ENCODE results near the gene LKAAEAR1. TPM values are rescaled to one million over a fixed set of nuclear protein-coding genes. Genes with fewer than 3 reads are reported as not detected.

LKAAEAR1 gene
- total RNA-seq, 2 experiments from 2014 or later: not detected

GRCh38 chr20:64116016-64116415, 31.8 kb upstream of the LKAAEAR1 start:
- Mint-ChIP-seq H3K4me3 (no peak overlapping the region), H3K9me3 (ENCODE audit: low read depth) (no peaks in the 10 kb centered on the region), H3K36me3 (no peaks in the 10 kb centered on the region), H3K27ac (no peak overlapping the region), H3K27me3 (peaks cover under 1% of the 10 kb centered on the region), H3K4me1 (peaks cover 10% of the 10 kb centered on the region)
- CTCF ChIA-PET: interaction anchor here (0.8 to 1.5 kb wide), 3 partner anchors 33 to 77 kb away, joined by 3 to 6 read pairs (median 3); no protein-coding TSS in a partner anchor
- ATAC-seq (no peak), DNase-seq (peak; percentile 32)

GRCh38 chr20:64115171-64115911, 31.1 kb upstream of the LKAAEAR1 start:
- Mint-ChIP-seq H3K4me1 (peaks cover 7% of the 10 kb centered on the region), H3K9me3 (ENCODE audit: low read depth) (no peaks in the 10 kb centered on the region), H3K27ac (no peak overlapping the region), H3K4me3 (no peak overlapping the region), H3K27me3 (no peaks in the 10 kb centered on the region), H3K36me3 (no peaks in the 10 kb centered on the region)
- DNase-seq (peak; percentile 38), ATAC-seq (no peak)
- CTCF ChIA-PET: interaction anchor here (0.8 to 1.5 kb wide), 3 partner anchors 32 to 76 kb away, joined by 3 to 6 read pairs (median 3); no protein-coding TSS in a partner anchor

- H3K4me3 Mint-ChIP-seq: no peak overlapping the region
- CTCF ChIA-PET: interaction anchor here (1.5 kb wide), 1 partner anchor 31 kb away, joined by 6 read pairs; no protein-coding TSS in a partner anchor
- ATAC-seq: no peak
These were observed 30.3 kb upstream of the LKAAEAR1 start for GRCh38 chr20:64114356-64114971.

GRCh38 chr20:64113796-64114355, 29.7 kb upstream of the LKAAEAR1 start:
- H3K4me3 Mint-ChIP-seq: no peak overlapping the region
- no peaks in the 10 kb centered on the region for H3K4me1 Mint-ChIP-seq

More at GRCh38 chr20:64114356-64114971, 30.3 kb upstream of the LKAAEAR1 start:
- Mint-ChIP-seq H3K27me3 (no peaks in the 10 kb centered on the region), H3K36me3 (no peaks in the 10 kb centered on the region), H3K27ac (no peak overlapping the region), H3K9me3 (ENCODE audit: low read depth) (no peaks in the 10 kb centered on the region), H3K4me1 (no peaks in the 10 kb centered on the region)
- peak; percentile 35 for DNase-seq

DNA sequence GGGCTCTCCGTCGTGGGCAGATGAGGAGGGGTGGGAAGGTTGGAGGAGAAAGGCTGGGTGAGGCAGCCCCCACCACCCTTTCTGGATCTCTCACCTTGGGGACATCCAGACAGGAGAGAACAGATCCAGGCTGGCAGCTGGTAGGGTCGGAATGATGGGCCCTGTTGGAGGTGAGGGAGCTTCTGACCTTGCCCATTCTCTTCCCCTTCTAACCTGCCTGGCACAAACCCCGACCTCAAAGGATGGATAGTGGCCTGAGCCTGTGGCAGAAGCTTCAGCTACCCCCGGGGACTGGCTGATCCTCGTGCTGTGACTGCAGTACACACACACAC, 29.2 kb upstream of the LKAAEAR1 start:
- CTCF ChIA-PET: no interaction called here
- Mint-ChIP-seq H3K27me3 (no peaks in the 10 kb centered on the region), H3K27ac (no peak overlapping the region), H3K9me3 (ENCODE audit: low read depth) (no peaks in the 10 kb centered on the region), H3K4me3 (no peak overlapping the region), H3K4me1 (no peaks in the 10 kb centered on the region), H3K36me3 (no peaks in the 10 kb centered on the region)
- ATAC-seq (no peak), DNase-seq (no peak)

More at GRCh38 chr20:64113796-64114355, 29.7 kb upstream of the LKAAEAR1 start:
- peak; percentile 37 for DNase-seq
- no peaks in the 10 kb centered on the region for H3K36me3 Mint-ChIP-seq
- CTCF ChIA-PET: no interaction called here
- ATAC-seq: no peak
- H3K27ac Mint-ChIP-seq: no peak overlapping the region
- H3K9me3 Mint-ChIP-seq (ENCODE audit: low read depth): no peaks in the 10 kb centered on the region
- H3K27me3 Mint-ChIP-seq: no peaks in the 10 kb centered on the region

- H3K4me3 Mint-ChIP-seq: no peak overlapping the region
- CTCF ChIA-PET: interaction anchor here (2.0 to 2.4 kb wide), 2 partner anchors 8 to 10 kb away, joined by 7 to 10 read pairs; no protein-coding TSS in a partner anchor
- no peaks in the 10 kb centered on the region for H3K36me3 Mint-ChIP-seq
- H3K4me1 Mint-ChIP-seq: no peaks in the 10 kb centered on the region
- H3K27ac Mint-ChIP-seq: no peak overlapping the region
- DNase-seq (peak; percentile 39), ATAC-seq (no peak)
- H3K9me3 Mint-ChIP-seq (ENCODE audit: low read depth): no peaks in the 10 kb centered on the region
- H3K27me3 Mint-ChIP-seq: no peaks in the 10 kb centered on the region
These were observed 28.7 kb upstream of the LKAAEAR1 start for GRCh38 chr20:64112691-64113443.

DNA sequence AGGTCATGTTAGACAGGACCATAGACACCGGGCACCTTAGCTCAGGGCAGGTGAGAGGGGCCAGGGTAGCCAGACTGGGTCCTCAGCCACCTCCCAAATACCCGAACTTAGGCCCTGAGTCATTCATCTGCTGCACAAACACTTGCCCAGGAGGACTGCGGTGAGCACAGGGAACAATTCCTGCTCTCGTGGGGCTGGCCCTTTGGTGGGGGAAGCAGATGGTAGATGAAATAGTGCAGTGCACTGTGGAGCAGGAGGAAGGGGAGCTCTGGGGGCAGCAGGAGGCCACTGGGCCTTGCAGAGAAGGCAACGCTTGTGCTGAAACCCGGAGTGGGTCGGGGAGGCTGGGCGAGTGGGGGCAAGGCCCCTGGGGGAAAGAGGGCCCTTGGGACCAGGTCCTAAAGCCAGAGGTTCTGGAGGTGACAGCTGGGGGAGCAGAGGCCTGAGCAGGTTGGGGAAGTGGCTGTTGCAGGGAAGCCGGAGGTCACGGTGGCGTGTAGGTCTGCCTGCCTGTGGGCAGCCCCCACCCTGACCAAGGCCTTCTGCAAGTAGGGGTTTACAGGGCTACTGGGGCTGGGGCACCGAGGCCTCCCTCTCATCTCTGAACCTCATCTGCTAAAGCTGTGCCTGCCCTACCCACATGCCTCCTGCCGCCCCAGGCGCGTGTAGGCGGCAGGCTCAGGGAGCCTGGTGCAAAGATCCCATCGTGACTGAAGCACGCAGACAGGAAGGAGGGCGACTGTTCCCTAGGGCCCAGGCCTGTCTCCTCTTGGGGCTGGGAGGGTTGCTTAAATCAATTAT, 27.8 kb upstream of the LKAAEAR1 start:
- CTCF ChIA-PET: interaction anchor here (0.8 to 2.4 kb wide), 3 partner anchors 9 to 42 kb away, joined by 3 to 10 read pairs (median 7); no protein-coding TSS in a partner anchor

GRCh38 chr20:64110411-64111068, 26.3 kb upstream of the LKAAEAR1 start:
- Mint-ChIP-seq H3K9me3 (ENCODE audit: low read depth) (no peaks in the 10 kb centered on the region), H3K36me3 (no peaks in the 10 kb centered on the region), H3K27ac (no peak overlapping the region), H3K4me1 (peaks cover 2% of the 10 kb centered on the region), H3K27me3 (no peaks in the 10 kb centered on the region), H3K4me3 (no peak overlapping the region)
- CTCF ChIA-PET: interaction anchor here (1.0 to 2.4 kb wide), 4 partner anchors 8 to 10 kb away, joined by 3 to 10 read pairs (median 6); no protein-coding TSS in a partner anchor
- DNase-seq (peak; percentile 30), ATAC-seq (no peak)

More for the DNA sequence above, 27.8 kb upstream of the LKAAEAR1 start:
- no peak overlapping the region for H3K27ac Mint-ChIP-seq
- ATAC-seq: no peak
- H3K4me3 Mint-ChIP-seq: no peak overlapping the region
- H3K9me3 Mint-ChIP-seq (ENCODE audit: low read depth): no peaks in the 10 kb centered on the region
- no peaks in the 10 kb centered on the region for H3K36me3 Mint-ChIP-seq
- peak; percentile 31 for DNase-seq
- H3K27me3 Mint-ChIP-seq: no peaks in the 10 kb centered on the region
- H3K4me1 Mint-ChIP-seq: peaks cover 2% of the 10 kb centered on the region

GRCh38 chr20:64109831-64110391, 25.7 kb upstream of the LKAAEAR1 start:
- H3K36me3 Mint-ChIP-seq: no peaks in the 10 kb centered on the region

GRCh38 chr20:64108731-64109681, 24.8 kb upstream of the LKAAEAR1 start:
- no peaks in the 10 kb centered on the region for H3K36me3 Mint-ChIP-seq
- H3K9me3 Mint-ChIP-seq (ENCODE audit: low read depth): no peaks in the 10 kb centered on the region
- CTCF ChIA-PET: interaction anchor here (1.1 to 3.0 kb wide), 4 partner anchors 11 to 70 kb away, joined by 4 to 10 read pairs (median 4); partner anchors contain the start of gene LKAAEAR1
- peaks cover 2% of the 10 kb centered on the region for H3K4me1 Mint-ChIP-seq
- no peak for ATAC-seq
- peak; percentile 33 for DNase-seq
- H3K27ac Mint-ChIP-seq: no peak overlapping the region
- no peak overlapping the region for H3K4me3 Mint-ChIP-seq
- peaks cover 2% of the 10 kb centered on the region for H3K27me3 Mint-ChIP-seq

More at GRCh38 chr20:64109831-64110391, 25.7 kb upstream of the LKAAEAR1 start:
- H3K4me3 Mint-ChIP-seq: no peak overlapping the region
- H3K4me1 Mint-ChIP-seq: peaks cover 2% of the 10 kb centered on the region
- DNase-seq (peak; percentile 33), ATAC-seq (no peak)
- CTCF ChIA-PET: interaction anchor here (1.0 to 1.5 kb wide), 3 partner anchors 8 to 26 kb away, joined by 3 to 4 read pairs (median 4); partner anchors contain the start of gene LKAAEAR1
- H3K27me3 Mint-ChIP-seq: no peaks in the 10 kb centered on the region
- H3K9me3 Mint-ChIP-seq (ENCODE audit: low read depth): no peaks in the 10 kb centered on the region
- H3K27ac Mint-ChIP-seq: no peak overlapping the region
